ENCODE measurements around the gene PPP2R5C. TPM values are rescaled to one million over a fixed set of nuclear protein-coding genes. Genes with fewer than 3 reads are reported as not detected.

Gene PPP2R5C
- total and polyA plus RNA-seq, 2 of the 8 experiments (the other 6 are each of a cell fraction or from before 2014, with no cell fraction given) = 49.6 to 95.9 TPM

DNA sequence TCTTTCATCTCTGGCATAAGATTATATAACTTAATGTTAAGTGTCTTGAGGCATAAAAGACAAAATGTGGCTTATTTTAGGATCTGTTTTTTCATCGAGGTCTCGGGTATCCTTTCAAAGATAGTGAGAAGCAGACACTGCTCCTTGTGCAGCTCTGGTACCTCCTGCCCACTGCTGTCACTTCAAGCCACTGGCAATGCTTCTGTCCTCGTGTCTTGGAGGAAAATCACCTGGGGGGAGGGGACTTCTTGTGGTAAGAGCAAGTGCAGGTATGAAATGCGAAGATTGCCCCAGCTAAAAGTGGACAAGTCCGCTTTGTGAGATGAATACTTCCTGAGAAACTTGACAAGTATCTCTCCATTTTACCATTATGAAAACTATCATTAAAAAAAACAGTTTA, 165.1 kb downstream of the PPP2R5C start:
- H4K8ac ChIP-seq (ENCODE audit: extremely low read depth, insufficient read depth, low read length) = no peak overlapping the region
- ChIA-PET CTCF (ENCODE audit: partially characterized antibody) (interaction anchor here (0.9 to 1.3 kb wide), 2 partner anchors 27 to 416 kb away, joined by 3 read pairs; no protein-coding TSS in a partner anchor), POLR2A (ENCODE audit: partially characterized antibody) (interaction anchor here (1.4 kb wide), 1 partner anchor 38 kb away, joined by 3 read pairs; the partner anchor contains the start of gene DYNC1H1)
- peaks cover 0 to 3% of the 10 kb centered on the region in 2 experiments for H4K20me1 ChIP-seq (replicated peaks in 1 of 2; ENCODE audit: control insufficient read depth in 1 of 2, insufficient read depth in 2 of 2, low read length in 2 of 2)
- H3K4me3 ChIP-seq (ENCODE audit: extremely low read depth in 1 of 4, insufficient read depth in 2 of 4, low read depth in 3 of 4, low read length in 4 of 4) = no peak overlapping the region
- no peak overlapping the region for H3K23ac ChIP-seq (ENCODE audit: insufficient read length)
- H2BK120ac ChIP-seq (replicated peaks; ENCODE audit: low read depth, low read length) = no peak overlapping the region
- no peaks in the 10 kb centered on the region for H3K9me3 ChIP-seq (ENCODE audit: insufficient read depth in 2 of 2, low read depth in 1 of 2, low read length in 1 of 2)
- H3K36me3 ChIP-seq (ENCODE audit: control insufficient read depth in 2 of 4, insufficient read depth in 4 of 4, low read length in 3 of 4) = peaks cover 0 to 2% (median 0%) of the 10 kb centered on the region in 4 experiments; a peak in 3 of 8 replicates
- H3K4ac ChIP-seq (replicated peaks; ENCODE audit: insufficient read length, low read depth, low read length) = no peak overlapping the region
- no peak for DNase-seq (ENCODE audit: low read depth in 1 of 2, low spot score in 2 of 2)
- H3K56ac ChIP-seq (replicated peaks; ENCODE audit: insufficient read length, low read depth, low read length) = no peak overlapping the region
- no peak overlapping the region for H3K4me2 ChIP-seq (ENCODE audit: insufficient read depth in 1 of 2, low read depth in 2 of 2, low read length in 2 of 2)
- no peak overlapping the region for H2BK15ac ChIP-seq (ENCODE audit: low read length)
- H3K27me3 ChIP-seq (replicated peaks in 1 of 4; ENCODE audit: control insufficient read depth in 3 of 4, extremely low read depth in 1 of 4, insufficient read depth in 3 of 4, low read length in 3 of 4) = no peaks in the 10 kb centered on the region
- TF ChIP-seq PHF8 (conservative IDR thresholded peaks at IDR 0.05; ENCODE audit: low read depth, low read length) (no peak), CHD2 (IDR thresholded peaks at IDR 0.05; ENCODE audit: low read length) (no peak), RBBP5 (IDR thresholded peaks at IDR 0.05; ENCODE audit: borderline replicate concordance, low read depth, low read length) (no peak), SP4 (IDR thresholded peaks at IDR 0.05; ENCODE audit: low read length) (no peak), RFX5 (IDR thresholded peaks at IDR 0.05; ENCODE audit: borderline replicate concordance, low read depth, low read length) (no peak), RAD21 (IDR thresholded peaks at IDR 0.05 in 1 of 2, conservative IDR thresholded peaks at IDR 0.05 in 1 of 2; ENCODE audit: low read depth in 2 of 2, low read length in 2 of 2) (no peak), RXRA (IDR thresholded peaks at IDR 0.05; ENCODE audit: insufficient read depth, low read depth, low read length) (no peak), POU5F1 (IDR thresholded peaks at IDR 0.05; ENCODE audit: low read depth, low read length) (no peak), HDAC2 (IDR thresholded peaks at IDR 0.05; ENCODE audit: borderline replicate concordance in 1 of 2, low read depth in 2 of 2, low read length in 2 of 2) (no peak), KDM5A (IDR thresholded peaks at IDR 0.05; ENCODE audit: low read length) (no peak)
- no peak overlapping the region for H2BK12ac ChIP-seq (ENCODE audit: low read depth, low read length)
- no peak overlapping the region for H3K9ac ChIP-seq (replicated peaks in 1 of 4; ENCODE audit: extremely low read depth in 1 of 4, low read depth in 3 of 4, low read length in 3 of 4)
- no peak overlapping the region for H3K27ac ChIP-seq (ENCODE audit: low read depth, low read length)
- H2BK5ac ChIP-seq (ENCODE audit: low read depth, low read length) = no peak overlapping the region
- no peaks in the 10 kb centered on the region for H3K79me2 ChIP-seq (ENCODE audit: control insufficient read depth in 1 of 2, insufficient read depth in 2 of 2, low read length in 2 of 2)
- H2AFZ ChIP-seq (ENCODE audit: low read length) = no peak overlapping the region
- no peaks in the 10 kb centered on the region for H3K4me1 ChIP-seq (replicated peaks in 1 of 4; ENCODE audit: control insufficient read depth in 3 of 4, insufficient read depth in 4 of 4, low read length in 3 of 4)
- no peaks in the 10 kb centered on the region for H3K79me1 ChIP-seq (ENCODE audit: low read depth, low read length)
- no peak for FAIRE-seq
- no peak overlapping the region for H2AK5ac ChIP-seq (ENCODE audit: low read depth, low read length)
- no peak overlapping the region for H3K18ac ChIP-seq (ENCODE audit: extremely low read depth, low read length)
- H3K14ac ChIP-seq (ENCODE audit: insufficient read length) = no peak overlapping the region
- no peak overlapping the region for H4K5ac ChIP-seq (ENCODE audit: insufficient read length, low read depth, low read length)
- H3K23me2 ChIP-seq (ENCODE audit: low read depth, low read length) = no peaks in the 10 kb centered on the region
- WGBS, 2 experiments (ENCODE audit: extremely low coverage in 1 of 2, insufficient coverage in 1 of 2, insufficient read length in 1 of 2, insufficient replicate concordance in 2 of 2, low coverage in 1 of 2, low lambda C conversion rate in 2 of 2, missing lambda C conversion rate in 1 of 2) = 80% methylated on average over 5 of the region's 5 CpGs; no CpG with 5 or more reads in 1 of the 2 experiments
- H4K91ac ChIP-seq (replicated peaks; ENCODE audit: insufficient read length, low read length) = no peak overlapping the region
- no peak overlapping the region for H2BK20ac ChIP-seq (ENCODE audit: low read length)
